HG03135 (cell line): ENCODE measurements around the gene C17orf78.
"Not testable (repeated sequence)": the region's sequence is repeated elsewhere in the genome, so short reads cannot be mapped to it uniquely, and the experiment has no call there.

Source experiments
- ATAC-seq: cut with Tn5 transposase; IDR thresholded peaks from one replicate; pipeline ENCODE4 v1.9.1; 2021; ENCODE audit warnings: mild to moderate bottlenecking, moderate library complexity; ENCODE audit not compliant: unreplicated experiment

The C17orf78 gene

DNA sequence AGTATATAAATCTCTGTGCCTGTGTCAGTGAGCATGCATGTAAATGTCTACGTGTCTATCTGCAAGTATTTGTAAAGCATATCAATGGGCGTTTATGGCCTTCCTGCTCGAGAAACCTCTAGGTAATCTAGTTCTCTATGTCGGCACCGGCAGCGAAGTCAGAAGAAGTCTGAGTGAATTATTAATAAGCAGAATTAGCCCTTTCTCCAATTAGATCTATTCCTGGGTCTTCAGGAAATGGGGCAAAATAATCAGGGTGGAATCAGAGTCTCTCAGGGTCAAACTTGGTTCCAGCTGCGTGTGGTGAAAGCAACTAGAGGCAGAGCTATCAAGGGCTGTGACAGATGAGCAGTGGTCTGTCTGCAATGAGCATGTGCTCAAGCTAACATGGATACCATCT lies at the start of gene C17orf78:
Gene C17orf78 (plus strand): TSS at position 280 of the 400 bp plus-strand sequence. CDS start 108 bp downstream, at position 388.
- no peak for ATAC-seq

DNA sequence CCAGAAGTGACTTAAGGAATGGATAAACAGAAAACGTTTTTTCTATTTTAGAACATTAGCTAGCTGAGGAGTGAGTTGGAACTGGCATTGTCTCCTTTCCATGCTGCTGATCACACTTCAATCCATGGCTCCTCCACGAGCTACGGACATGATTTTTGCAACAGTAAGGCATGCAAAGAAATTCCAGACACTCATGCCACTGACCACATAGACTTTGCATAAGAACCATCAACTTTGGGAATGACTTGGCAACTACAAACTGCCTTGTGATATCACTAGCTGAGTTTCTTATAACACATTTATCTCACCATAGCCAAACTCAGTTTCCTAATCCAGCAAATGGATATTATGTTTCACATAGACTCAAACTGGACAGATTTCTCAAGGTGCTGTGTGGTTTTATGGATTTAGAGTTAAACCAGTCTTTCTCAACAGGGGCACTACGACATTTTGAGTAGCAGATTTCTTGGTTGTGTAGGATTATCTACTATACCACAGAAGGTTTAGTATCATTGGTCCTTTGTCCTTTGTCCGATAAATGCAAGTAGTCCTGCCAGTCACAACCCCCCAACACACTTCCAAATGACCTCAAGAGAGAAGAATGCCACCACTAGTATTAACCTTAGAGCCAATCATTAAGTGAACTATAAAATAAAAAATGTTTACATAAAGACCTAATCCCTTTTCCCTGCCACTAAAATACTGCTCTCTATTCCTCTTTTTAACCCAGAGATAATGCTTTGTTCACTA lies 48.3 kb upstream of the C17orf78 start:
- ATAC-seq = no peak

DNA sequence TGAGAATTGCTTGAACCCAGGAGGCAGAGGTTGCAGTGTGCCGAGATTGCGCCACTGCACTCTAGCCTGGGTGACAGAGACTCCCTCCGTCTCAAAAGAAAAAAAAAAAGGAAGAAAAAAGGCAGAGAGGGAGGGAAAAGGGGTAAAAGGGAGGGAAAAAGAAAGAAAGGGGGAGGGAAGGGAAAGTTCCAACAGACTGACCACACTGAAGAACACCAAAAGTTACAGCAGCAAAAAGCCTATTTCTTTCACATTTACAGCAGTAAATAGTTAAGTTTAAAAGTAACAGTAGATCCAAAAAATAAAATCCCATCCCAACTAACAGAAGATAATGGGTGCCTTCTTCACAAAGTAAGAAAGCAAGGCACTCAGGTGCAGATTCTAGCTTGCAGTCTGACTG lies 36.9 kb upstream of the C17orf78 start:
- ATAC-seq = no peak

- no peak for ATAC-seq
These were observed 36.5 kb upstream of the C17orf78 start for GRCh38 chr17:37339321-37339720.

DNA sequence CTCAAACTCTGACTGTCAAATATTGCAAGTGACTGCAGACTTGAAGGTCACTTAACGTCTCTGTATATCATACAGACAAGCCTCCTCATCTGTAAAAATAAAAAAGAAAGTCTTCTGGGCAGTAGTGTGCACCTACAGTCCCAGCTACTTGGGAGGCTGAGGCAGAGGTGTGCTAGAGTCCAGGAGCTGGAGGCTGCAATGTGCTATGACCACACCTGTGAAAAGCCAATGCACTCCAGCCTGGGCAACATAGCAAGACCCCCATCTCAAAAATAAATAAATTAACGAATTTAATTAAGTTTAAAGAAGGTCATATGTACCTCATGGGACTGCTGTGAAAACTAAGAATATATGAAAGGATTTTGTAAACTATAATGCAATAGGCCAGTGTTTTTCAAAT lies 35.0 kb upstream of the C17orf78 start:
- no peak for ATAC-seq

GRCh38 chr17:37342589-37342988 lies 33.2 kb upstream of the C17orf78 start:
- ATAC-seq = no peak

DNA sequence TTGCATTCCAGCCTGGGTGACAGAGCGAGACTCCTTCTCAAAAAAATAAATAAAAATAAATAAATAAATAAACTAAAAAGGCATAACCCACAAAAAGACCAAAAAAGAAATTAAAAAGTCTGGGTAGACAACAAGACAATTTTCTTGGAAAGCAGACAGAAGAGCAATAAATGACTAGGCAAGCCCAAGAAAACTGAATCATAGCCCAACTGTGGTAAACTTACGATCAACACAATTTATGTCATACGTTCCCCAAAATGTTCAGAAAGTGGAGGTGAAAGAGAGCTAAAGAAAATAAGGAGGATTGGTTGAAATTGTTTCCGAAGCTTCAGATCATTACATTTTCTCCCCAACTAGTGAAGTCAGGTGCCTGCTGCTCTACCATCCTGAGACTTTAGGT lies 31.3 kb upstream of the C17orf78 start:
- ATAC-seq = no peak

DNA sequence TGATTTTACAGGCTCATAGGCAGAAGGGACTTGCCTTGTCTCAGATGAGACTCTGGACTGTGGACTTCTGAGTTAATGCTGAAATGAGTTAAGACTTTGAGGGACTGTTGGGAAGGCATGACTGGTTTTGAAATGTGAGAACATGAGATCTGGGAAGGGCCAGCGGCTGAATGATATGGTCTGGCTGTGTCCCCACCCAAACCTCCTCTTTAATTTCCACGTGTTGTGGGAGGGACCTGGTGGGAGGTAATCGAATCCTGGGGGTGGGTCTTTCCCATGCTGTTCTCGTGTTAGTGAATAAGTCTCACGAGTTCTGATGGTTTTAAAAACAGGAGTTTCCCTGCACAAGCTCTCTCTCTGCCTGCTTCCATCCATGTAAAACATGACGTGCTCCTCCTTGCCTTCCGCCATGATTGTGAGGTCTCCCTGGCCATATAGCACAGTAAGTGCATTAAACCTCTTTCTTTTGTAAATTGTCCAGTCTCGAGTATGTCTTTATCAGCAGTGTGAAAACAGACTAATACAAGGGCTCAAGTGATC lies 28.9 kb upstream of the C17orf78 start:
- not testable (repeated sequence) for ATAC-seq

- ATAC-seq = not testable (repeated sequence)
These were observed 18.8 kb upstream of the C17orf78 start for GRCh38 chr17:37356796-37357569.

- ATAC-seq = peak; percentile 27
These were observed 17.5 kb upstream of the C17orf78 start for GRCh38 chr17:37358098-37358829.

DNA sequence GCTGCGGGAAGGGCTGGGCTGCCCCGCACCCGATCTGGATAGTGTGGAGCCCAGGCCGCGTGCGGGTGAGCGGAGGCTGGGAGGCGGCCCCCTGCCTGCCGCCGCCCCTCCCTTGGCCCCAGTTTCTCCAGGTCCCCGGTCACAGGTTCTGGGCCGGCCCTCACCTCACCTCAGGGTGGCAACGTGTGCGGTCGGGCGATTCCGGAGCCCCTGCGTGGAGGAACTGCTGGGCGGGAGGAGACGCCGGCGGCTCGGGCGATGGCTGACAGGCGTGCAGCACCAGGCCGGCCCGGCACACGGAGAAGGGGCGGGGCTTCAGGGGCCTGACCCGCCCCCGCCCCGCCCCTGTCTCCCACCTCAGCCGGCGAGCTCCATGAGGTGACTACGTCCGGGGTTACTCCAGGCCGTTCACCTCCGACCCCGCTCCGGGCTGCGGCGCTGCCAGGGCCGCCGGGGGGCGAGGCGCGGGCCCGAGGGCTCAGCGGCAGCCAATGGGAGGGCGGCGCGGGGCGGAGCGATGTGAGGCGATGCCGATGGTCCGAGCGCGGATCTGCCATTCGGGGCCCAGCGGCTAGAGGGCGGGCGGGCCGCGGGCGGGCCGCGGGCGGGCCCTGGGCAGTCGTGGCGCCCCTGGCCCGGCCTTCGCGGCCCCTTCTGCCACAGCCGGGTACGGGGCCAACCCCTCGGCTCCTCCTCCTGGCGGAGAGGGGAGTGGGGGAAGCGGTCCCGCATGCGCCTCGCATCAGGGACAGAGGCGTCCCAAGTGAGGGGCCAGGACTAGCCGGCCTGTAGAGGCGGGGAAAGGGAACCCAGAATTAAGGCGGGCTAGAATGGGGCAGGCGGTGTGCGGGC lies 16.7 kb upstream of the C17orf78 start:
- peak; percentile 87 for ATAC-seq

DNA sequence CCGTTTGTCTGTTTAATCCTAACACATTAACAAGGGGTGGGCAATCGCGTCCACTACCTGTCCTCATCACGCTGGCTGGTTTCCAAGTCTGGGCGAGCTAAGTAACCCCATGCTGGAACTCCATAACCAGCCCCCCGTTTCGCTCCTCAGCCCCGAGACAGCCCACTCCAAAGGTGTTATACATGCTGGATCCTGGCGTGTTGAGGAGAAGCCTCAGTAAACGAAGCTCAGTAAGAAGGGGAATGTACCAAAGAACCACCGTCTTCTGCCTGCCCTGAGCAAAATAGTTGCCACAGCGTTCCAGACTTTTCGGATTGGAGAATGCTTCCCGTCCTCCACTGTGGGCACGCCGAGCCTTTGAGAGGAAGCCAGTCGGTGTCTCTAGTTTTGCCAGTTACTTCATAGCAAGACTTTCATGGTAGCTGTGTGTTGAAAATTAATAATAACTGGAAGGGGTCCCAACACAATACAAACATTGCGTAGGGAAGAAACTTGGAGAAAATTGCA lies 16.1 kb upstream of the C17orf78 start:
- ATAC-seq = no peak

DNA sequence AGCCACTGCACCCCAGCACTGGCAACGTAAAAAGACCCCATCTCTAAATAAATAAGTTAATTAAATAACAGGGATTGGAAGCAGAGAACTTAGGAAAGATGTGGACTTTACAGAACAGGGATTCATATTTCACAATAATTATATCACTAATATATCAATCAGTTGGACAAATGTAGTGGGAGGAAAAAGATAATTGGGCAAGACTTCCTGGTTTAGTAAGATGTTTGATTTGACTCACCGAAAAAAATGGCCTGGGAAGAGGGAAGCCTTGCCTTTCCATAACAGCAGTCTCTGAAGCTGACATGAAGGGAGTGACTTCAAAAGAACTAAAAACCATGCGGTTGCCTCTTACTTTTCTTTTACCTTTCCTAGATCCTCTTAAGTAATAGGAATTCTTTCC lies 15.2 kb upstream of the C17orf78 start:
- ATAC-seq = no peak

DNA sequence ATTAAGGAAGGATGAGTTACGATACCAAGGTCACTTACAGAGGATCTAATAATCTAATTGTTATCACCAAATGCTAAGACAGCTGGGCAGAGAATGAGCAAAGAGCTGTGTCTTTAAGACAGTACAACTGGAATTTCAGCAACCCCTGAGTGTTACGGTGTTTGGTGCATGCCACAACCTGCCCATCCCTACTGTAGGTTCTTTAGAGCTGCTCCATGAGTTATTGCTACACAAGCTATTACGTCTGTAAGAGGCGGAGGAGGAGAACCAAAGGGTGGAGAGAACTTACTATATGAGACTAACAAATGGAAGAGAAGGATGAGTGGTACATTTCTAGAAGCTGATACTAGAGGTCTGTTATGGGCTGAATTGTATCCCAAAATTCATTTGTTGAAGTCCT lies 14.2 kb upstream of the C17orf78 start:
- no peak for ATAC-seq

DNA sequence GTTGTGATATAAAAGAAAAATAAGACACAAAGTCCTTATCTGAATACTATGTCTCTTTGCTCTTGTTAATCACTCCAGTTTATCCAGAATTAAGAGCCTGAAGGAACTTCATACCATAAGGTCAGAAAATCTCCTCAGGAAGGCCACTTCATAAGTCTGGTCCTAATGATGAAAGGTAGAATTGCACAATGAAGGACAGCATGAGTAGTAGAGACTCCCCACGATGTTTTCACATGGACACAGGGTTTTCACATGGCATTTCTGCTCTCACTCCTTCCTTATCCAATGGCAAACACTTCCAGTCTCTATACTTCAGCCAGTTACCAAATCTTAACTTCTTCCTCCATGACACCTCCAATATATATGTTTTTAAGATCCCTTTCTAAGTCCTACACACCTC lies 10.2 kb upstream of the C17orf78 start:
- no peak for ATAC-seq

GRCh38 chr17:37368577-37368976 lies 7.2 kb upstream of the C17orf78 start:
- ATAC-seq = no peak

GRCh38 chr17:37373530-37374159 lies 2.1 kb upstream of the C17orf78 start:
- ATAC-seq = peak; percentile 60

- no peak for ATAC-seq
These were observed 6.3 kb downstream of the C17orf78 start for GRCh38 chr17:37382056-37382455.

DNA sequence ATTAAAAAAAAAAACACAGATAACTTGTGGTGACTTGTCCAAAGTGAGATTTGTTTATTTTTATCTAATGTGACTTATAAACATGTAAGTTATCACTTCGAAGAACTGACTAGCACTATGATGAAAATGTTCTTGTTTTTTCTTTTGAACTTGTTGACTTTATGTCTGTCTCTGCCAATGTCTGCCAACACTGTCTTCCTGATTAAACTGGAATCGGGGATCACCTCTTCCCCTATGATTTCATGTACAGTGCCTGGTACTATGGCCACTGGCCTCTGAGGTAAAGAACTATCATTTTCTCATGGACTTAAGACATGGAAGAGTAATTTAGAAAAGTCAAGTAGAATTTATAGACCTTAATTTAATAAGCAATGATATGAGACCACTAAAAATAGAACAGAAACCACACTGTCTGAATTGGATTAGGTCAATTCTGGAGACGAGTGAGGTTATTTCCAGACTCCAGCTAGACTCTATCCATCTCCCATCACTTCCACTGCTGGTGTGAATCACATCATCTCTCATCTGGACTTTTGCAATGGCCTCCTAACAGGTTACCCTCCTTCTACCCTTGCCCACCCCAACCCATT lies 8.9 kb downstream of the C17orf78 start:
- no peak for ATAC-seq
